ENCODE results near the gene MCTP2. TPM values are rescaled to one million over a fixed set of nuclear protein-coding genes. Genes with fewer than 3 reads are reported as not detected.

The MCTP2 gene
- total and polyA plus RNA-seq, 2 of the 8 experiments (the other 6 are each of a cell fraction or from before 2014, with no cell fraction given): 3.4 to 4.5 TPM

DNA sequence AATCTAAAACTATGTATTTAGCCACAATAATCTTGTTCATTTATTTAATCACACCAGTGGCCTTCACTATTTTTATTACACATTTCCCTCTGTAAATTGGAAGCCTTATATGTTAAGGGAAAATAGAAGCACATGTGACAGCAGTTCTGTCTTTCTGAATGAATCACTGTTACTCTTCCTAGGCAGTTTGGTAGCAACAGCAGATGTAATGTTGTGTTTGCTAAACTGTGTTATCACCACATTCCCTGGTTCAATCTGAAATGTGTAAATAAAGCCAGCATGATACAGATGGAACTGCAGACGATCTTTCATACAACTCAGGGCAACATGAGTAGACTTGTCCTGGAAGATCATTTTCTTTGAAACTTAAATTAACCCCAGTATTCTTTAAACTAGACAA lies 220.1 kb downstream of the MCTP2 start:
- Histone ChIP-seq H4K8ac (ENCODE audit: extremely low read depth, insufficient read depth, low read length) (no peak overlapping the region), H3K23ac (ENCODE audit: insufficient read length) (no peak overlapping the region), H3K14ac (ENCODE audit: insufficient read length) (no peak overlapping the region), H2BK15ac (ENCODE audit: low read length) (no peak overlapping the region), H3K4me2 (ENCODE audit: insufficient read depth in 1 of 2, low read depth in 2 of 2, low read length in 2 of 2) (no peak overlapping the region), H2BK20ac (ENCODE audit: low read length) (no peak overlapping the region), H3K79me1 (ENCODE audit: low read depth, low read length) (no peaks in the 10 kb centered on the region), H4K5ac (ENCODE audit: insufficient read length, low read depth, low read length) (no peak overlapping the region), H2AFZ (ENCODE audit: low read length) (no peak overlapping the region), H3K27ac (ENCODE audit: low read depth, low read length) (no peak overlapping the region), H3K18ac (ENCODE audit: extremely low read depth, low read length) (no peak overlapping the region), H2AK5ac (ENCODE audit: low read depth, low read length) (no peak overlapping the region), H3K23me2 (ENCODE audit: low read depth, low read length) (no peaks in the 10 kb centered on the region), H2BK5ac (ENCODE audit: low read depth, low read length) (no peak overlapping the region), H3K4ac (replicated peaks; ENCODE audit: insufficient read length, low read depth, low read length) (no peak overlapping the region), H4K20me1 (replicated peaks in 1 of 2; ENCODE audit: control insufficient read depth in 1 of 2, insufficient read depth in 2 of 2, low read length in 2 of 2) (no peaks in the 10 kb centered on the region), H3K4me1 (replicated peaks in 1 of 4; ENCODE audit: control insufficient read depth in 3 of 4, insufficient read depth in 4 of 4, low read length in 3 of 4) (no peaks in the 10 kb centered on the region), H3K36me3 (ENCODE audit: control insufficient read depth in 2 of 4, insufficient read depth in 4 of 4, low read length in 3 of 4) (no peaks in the 10 kb centered on the region), H3K79me2 (ENCODE audit: control insufficient read depth in 1 of 2, insufficient read depth in 2 of 2, low read length in 2 of 2) (no peaks in the 10 kb centered on the region), H2BK12ac (ENCODE audit: low read depth, low read length) (no peak overlapping the region), H3K56ac (replicated peaks; ENCODE audit: insufficient read length, low read depth, low read length) (no peak overlapping the region), H3K9ac (replicated peaks in 1 of 4; ENCODE audit: extremely low read depth in 1 of 4, low read depth in 3 of 4, low read length in 3 of 4) (no peak overlapping the region), H4K91ac (replicated peaks; ENCODE audit: insufficient read length, low read length) (no peak overlapping the region), H2BK120ac (replicated peaks; ENCODE audit: low read depth, low read length) (no peak overlapping the region), H3K4me3 (ENCODE audit: extremely low read depth in 1 of 4, insufficient read depth in 2 of 4, low read depth in 3 of 4, low read length in 4 of 4) (no peak overlapping the region), H3K9me3 (ENCODE audit: insufficient read depth in 2 of 2, low read depth in 1 of 2, low read length in 1 of 2) (no peaks in the 10 kb centered on the region), H3K27me3 (replicated peaks in 1 of 4; ENCODE audit: control insufficient read depth in 3 of 4, extremely low read depth in 1 of 4, insufficient read depth in 3 of 4, low read length in 3 of 4) (no peaks in the 10 kb centered on the region)
- TF ChIP-seq FOSL1 (IDR thresholded peaks at IDR 0.05; ENCODE audit: insufficient read depth, low read depth, low read length) (no peak), POU5F1 (IDR thresholded peaks at IDR 0.05; ENCODE audit: low read depth, low read length) (no peak), CREB1 (IDR thresholded peaks at IDR 0.05) (no peak), EGR1 (IDR thresholded peaks at IDR 0.05; ENCODE audit: borderline replicate concordance, low read depth, low read length) (no peak), RNF2 (IDR thresholded peaks at IDR 0.05; ENCODE audit: borderline replicate concordance, low read depth, low read length, missing control alignments, poor library complexity, severe bottlenecking) (no peak)
- POLR2A ChIA-PET (ENCODE audit: partially characterized antibody): no interaction called here
- WGBS, 2 experiments (ENCODE audit: extremely low coverage in 1 of 2, insufficient coverage in 1 of 2, insufficient read length in 1 of 2, insufficient replicate concordance in 2 of 2, low coverage in 1 of 2, low lambda C conversion rate in 2 of 2, missing lambda C conversion rate in 1 of 2): 72% methylated on average over 1 of the region's 1 CpG; no CpG with 5 or more reads in 1 of the 2 experiments
- DNase-seq (ENCODE audit: low read depth in 1 of 2, low spot score in 2 of 2) (no peak), FAIRE-seq (no peak)
- CTCF ChIA-PET (ENCODE audit: partially characterized antibody): no interaction called here
